Fibroblast of peridontal ligament (primary cell): ENCODE measurements around the gene ULBP1.
A peak's percentile ranks its signal among the peaks of the same experiment; 100 is the strongest.
"Not testable (repeated sequence)": the region's sequence is repeated elsewhere in the genome, so short reads cannot be mapped to it uniquely, and the experiment has no call there.

Experiments used
- DNase-seq: peaks from one replicate; pipeline ENCODE4 v3.0.0-alpha.2; 2010; ENCODE audit errors: extremely low read depth

ULBP1 gene

GRCh38 chr6:149953390-149953789 lies 10.4 kb upstream of the ULBP1 start:
- not testable (repeated sequence) for DNase-seq

- not testable (repeated sequence) for DNase-seq
Observed at GRCh38 chr6:149953934-149954327, 9.8 kb upstream of the ULBP1 start.

- DNase-seq, result not testable (repeated sequence)
Observed at GRCh38 chr6:149954328-149954983, 9.3 kb upstream of the ULBP1 start.

- DNase-seq, result not testable (repeated sequence)
Observed at GRCh38 chr6:149954984-149955653, 8.6 kb upstream of the ULBP1 start.

GRCh38 chr6:149955654-149956317 lies 8.0 kb upstream of the ULBP1 start:
- not testable (repeated sequence) for DNase-seq

- not testable (repeated sequence) for DNase-seq
Observed at GRCh38 chr6:149958124-149958523, 5.6 kb upstream of the ULBP1 start.

GRCh38 chr6:149959806-149960205 lies 3.9 kb upstream of the ULBP1 start:
- DNase-seq, result not testable (repeated sequence)

GRCh38 chr6:149960488-149960887 lies 3.3 kb upstream of the ULBP1 start:
- no peak for DNase-seq

GRCh38 chr6:149961728-149962425 lies 1.9 kb upstream of the ULBP1 start:
- DNase-seq, result no peak

- no peak for DNase-seq
Observed at GRCh38 chr6:149962461-149963211, 1.1 kb upstream of the ULBP1 start.

- peak; percentile 18 for DNase-seq
Observed at GRCh38 chr6:149963212-149963461, 606 bp upstream of the ULBP1 start.

- no peak for DNase-seq
Observed at GRCh38 chr6:149964308-149965193, 808 bp downstream of the ULBP1 start.

- no peak for DNase-seq
Observed at GRCh38 chr6:149965194-149966020, 1.7 kb downstream of the ULBP1 start.

- not testable (repeated sequence) for DNase-seq
Observed at GRCh38 chr6:149966319-149966718, 2.6 kb downstream of the ULBP1 start.

GRCh38 chr6:149967591-149967990 lies 3.8 kb downstream of the ULBP1 start:
- no peak for DNase-seq

- not testable (repeated sequence) for DNase-seq
Observed at GRCh38 chr6:149967999-149968398, 4.3 kb downstream of the ULBP1 start.

- not testable (repeated sequence) for DNase-seq
Observed at GRCh38 chr6:149968909-149969308, 5.2 kb downstream of the ULBP1 start.

- no peak for DNase-seq
Observed at GRCh38 chr6:149969635-149970034, 5.9 kb downstream of the ULBP1 start.

- not testable (repeated sequence) for DNase-seq
Observed at GRCh38 chr6:149974394-149974793, 10.7 kb downstream of the ULBP1 start.

GRCh38 chr6:149974825-149975224 lies 11.1 kb downstream of the ULBP1 start:
- DNase-seq, result no peak
